GM10266 (cell line): Measurements from ENCODE around the gene ATP1B2.
"Not testable (repeated sequence)": the region's sequence is repeated elsewhere in the genome, so short reads cannot be mapped to it uniquely, and the experiment has no call there.

Experiments
- DNase-seq: peaks from one replicate; pipeline ENCODE4 v3.0.0; 2012; ENCODE audit errors: extremely low spot score
- TF ChIP-seq, protein P1 (sequence below): IDR thresholded peaks from 2 replicates; pipeline ENCODE4 v1.5.1; 2012; ENCODE audit warnings: mild to moderate bottlenecking, low read depth; ENCODE audit not compliant: control insufficient read depth, insufficient read depth; ENCODE audit errors: missing control alignments

ATP1B2 gene

DNA sequence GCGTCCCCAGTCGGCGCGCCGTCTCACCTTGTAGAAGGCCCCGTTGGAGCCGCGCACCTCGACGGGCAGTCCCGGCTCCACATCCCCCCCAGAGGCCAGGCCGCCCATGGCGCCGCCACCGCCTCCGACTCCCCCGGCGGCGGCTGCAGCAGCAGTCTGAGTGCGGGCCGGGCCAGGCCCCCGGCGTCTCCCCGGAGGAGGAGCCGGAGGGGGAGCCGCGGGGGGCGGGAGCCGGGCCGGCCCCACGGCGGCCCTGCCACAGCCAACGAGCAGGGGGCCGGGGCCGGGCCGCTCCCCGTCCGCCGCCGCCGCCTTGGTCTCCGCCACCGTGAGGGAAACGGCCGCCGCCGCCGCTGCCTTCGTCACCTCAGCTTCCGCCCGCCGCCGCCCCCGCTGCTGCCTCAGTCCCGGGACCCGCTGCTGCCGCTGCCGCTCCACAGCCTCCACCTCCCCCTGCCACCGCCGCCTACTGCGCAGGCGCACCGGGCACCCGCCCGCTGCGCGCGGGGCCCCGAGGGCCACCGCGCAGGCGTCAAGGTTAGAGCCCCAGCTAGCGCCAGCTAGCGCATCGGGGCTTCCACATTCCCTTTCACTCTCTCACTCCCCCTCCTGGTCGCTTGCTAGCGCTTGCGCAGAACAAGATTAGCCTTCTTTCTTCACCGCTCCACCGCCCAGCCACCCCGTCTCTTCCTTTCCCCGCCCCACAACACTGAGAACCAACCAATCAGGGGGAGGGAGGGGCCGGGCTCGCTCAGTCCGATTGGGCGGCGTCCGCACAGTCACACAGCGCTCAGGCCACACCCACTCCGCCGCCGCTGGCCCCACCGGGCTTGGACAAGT, 36.1 kb upstream of the ATP1B2 start, which contains the start of gene FXR2:
FXR2 (minus strand) TSS at position 473 of the 840 bp plus-strand sequence; CDS start at position 108, 365 bp downstream.
- TF ChIP-seq, protein P1, sequence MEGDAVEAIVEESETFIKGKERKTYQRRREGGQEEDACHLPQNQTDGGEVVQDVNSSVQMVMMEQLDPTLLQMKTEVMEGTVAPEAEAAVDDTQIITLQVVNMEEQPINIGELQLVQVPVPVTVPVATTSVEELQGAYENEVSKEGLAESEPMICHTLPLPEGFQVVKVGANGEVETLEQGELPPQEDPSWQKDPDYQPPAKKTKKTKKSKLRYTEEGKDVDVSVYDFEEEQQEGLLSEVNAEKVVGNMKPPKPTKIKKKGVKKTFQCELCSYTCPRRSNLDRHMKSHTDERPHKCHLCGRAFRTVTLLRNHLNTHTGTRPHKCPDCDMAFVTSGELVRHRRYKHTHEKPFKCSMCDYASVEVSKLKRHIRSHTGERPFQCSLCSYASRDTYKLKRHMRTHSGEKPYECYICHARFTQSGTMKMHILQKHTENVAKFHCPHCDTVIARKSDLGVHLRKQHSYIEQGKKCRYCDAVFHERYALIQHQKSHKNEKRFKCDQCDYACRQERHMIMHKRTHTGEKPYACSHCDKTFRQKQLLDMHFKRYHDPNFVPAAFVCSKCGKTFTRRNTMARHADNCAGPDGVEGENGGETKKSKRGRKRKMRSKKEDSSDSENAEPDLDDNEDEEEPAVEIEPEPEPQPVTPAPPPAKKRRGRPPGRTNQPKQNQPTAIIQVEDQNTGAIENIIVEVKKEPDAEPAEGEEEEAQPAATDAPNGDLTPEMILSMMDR = peak; percentile 67
- peak; percentile 100 for DNase-seq

DNA sequence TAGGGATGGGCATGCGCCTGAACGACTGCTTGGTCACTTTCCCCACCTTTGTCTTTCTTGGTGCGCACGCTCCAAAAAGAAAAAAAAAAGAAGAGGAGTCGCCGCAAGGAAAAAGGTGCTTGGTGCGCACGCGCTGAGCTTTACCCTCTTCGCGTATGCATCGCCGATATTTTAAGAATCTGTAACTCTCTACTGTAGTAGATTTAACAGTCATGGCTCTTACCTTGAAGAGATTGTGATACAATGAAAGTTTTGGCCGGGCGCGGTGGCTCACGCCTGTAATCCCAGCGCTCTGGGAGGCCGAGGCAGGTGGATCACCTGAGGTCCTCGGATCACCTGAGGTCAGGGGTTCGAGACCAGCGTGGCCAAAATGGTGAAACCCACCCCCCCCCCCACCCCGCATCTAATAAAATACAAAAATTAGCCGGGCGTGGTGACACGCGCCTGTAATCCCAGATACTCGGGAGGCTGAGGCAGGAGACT, 35.4 kb upstream of the ATP1B2 start:
- no peak for DNase-seq
- TF ChIP-seq, protein P1 = no peak

DNA sequence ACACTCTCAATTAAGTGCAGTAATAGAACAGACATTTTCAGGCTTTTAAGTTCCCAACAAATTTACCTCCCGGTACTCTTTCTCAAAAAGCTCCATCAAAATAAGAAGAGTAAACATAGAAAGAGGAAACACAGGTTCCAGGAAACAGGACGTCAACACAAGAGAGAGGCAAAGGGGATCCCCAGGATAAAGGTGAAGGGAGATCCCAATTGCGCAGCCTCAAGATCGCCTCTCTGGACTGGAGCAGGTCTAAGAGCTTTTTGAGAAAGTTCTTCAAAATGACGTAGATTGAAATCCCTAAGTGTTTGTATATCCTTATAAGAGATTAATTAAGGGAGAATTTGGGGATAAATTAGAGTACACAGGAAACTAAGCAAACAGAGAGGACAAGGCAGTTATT, 32.1 kb upstream of the ATP1B2 start:
- TF ChIP-seq, protein P1 = no peak
- DNase-seq = no peak

DNA sequence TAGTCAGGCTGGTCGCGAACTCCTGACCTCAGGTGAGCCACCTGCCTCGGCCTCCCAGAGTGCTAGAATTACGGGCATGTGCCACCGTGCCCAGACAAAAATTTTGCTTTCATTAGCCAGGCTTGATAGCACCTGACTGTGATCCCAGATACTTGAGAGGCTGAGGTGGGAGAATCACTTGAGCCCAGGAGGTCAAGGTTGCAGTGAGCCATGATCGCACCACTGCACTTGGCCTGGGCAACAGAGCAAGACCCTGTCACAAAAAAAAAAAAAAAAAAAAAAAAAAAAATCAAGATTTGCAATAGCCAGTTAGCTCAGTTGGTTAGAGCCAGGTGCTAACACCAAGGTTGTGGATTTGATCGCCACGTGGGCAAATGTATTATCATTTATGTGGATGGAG, 29.9 kb upstream of the ATP1B2 start:
- TF ChIP-seq, protein P1 = no peak
- DNase-seq = no peak

DNA sequence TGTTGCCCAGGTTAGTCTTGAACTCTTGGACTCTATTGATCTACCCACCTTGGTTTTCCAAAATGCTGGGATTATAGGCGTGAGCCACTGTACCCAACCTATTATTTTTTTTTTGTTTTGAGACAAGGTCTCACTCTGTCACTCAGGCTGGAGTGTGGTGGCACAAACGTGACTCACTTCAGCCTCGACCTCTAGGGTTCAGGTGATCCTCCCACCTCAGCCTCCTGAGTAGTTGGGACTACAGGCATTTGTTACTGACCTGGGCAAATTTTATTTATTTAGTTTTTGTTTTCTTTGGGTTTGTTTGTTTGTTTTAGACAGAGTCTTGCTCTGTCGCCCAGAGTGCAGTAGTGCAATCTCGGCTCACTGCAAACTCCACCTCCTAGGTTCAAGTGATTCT, 27.1 kb upstream of the ATP1B2 start:
- no peak for DNase-seq
- TF ChIP-seq, protein P1 = no peak

DNA sequence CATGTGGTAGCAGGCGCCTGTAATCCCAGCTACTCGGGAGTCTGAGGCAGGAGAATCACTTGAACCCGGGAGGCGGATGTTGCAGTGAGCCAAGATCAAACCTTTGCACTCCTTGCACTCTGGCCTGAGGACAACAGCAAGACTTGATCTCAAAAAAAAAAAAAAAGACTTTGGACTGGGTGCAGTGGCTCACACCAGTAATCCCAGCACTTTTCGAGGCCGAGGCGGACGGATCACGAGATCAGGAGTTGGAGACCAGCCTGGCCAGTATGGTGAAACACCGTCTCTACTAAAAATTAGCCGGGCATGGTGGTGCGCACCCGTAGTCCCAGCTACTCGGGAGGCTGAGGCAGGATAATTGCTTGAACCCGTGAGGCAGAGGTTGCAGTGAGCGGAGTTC, 25.0 kb upstream of the ATP1B2 start:
- not testable (repeated sequence) for DNase-seq

DNA sequence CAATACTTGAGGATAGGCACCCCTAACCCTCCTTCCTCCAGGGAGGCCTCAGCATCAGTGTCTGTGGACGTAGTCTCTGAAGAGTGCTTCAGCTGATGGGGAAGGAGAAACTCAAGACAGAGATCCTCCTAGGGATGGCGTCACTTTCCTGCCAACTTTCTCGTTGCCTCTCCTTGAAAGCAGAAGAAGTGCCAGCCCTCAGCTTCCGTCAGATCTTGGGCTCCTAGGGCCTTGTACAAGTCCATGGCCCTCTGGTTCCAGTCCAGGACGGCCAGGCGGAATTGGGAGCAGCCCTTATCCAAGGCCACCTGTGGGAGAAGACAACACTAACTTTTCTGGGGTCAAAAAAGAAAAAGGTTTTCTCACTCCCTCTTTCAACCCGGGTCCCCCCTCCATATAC, 24.4 kb upstream of the ATP1B2 start:
- TF ChIP-seq, protein P1 = no peak
- DNase-seq = no peak
